ENCODE results near the gene CDK5RAP1.

Gene CDK5RAP1

DNA sequence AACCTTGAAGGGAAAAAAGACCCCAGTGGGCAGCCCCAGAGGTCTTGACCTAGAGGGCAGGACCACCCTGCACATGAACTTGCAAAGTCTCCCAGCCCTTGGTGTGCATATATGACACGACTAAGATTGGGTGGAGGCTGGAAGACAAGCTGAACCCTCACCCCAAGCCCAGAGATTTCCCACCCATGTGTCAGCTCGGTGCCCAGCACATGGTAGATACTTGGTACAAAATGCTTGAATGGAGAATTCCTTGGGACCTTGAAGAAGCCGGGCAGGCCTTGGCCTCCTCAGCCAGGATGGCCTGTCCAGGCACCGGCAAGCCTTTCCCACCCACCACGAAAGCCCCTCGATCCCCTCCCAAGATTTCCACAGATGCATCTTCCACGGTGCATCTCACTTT, 67.7 kb downstream of the CDK5RAP1 start:
- no peak for DNase-seq (ENCODE audit: low read depth)

DNA sequence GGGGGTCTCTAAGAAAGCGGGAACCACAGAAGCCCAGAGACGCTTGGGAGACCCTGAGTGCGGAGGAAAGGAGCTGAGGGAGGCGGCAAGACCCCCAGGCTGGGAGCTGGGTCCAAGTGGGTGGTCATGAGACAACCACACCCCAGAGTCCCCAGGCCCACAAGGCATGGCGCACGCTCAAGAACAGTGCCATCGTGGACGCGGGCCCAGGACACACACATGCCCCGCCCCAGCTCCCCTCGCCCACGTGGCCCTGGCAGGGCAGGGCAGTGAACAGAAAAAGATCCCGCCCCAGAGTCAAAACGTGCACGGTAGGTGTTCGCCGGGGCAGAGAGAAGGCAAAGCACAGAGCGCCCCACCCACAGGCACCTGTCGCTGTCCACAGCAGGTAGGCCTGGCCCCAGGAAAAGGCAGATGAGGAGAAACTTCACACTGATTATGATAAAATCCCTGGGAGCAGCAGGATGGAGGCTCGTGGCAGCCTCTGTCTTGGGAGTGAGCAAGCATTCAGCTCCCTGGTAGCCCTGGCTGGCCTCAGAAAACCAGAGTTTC, 68.3 kb downstream of the CDK5RAP1 start:
- no peak for DNase-seq (ENCODE audit: low read depth)

DNA sequence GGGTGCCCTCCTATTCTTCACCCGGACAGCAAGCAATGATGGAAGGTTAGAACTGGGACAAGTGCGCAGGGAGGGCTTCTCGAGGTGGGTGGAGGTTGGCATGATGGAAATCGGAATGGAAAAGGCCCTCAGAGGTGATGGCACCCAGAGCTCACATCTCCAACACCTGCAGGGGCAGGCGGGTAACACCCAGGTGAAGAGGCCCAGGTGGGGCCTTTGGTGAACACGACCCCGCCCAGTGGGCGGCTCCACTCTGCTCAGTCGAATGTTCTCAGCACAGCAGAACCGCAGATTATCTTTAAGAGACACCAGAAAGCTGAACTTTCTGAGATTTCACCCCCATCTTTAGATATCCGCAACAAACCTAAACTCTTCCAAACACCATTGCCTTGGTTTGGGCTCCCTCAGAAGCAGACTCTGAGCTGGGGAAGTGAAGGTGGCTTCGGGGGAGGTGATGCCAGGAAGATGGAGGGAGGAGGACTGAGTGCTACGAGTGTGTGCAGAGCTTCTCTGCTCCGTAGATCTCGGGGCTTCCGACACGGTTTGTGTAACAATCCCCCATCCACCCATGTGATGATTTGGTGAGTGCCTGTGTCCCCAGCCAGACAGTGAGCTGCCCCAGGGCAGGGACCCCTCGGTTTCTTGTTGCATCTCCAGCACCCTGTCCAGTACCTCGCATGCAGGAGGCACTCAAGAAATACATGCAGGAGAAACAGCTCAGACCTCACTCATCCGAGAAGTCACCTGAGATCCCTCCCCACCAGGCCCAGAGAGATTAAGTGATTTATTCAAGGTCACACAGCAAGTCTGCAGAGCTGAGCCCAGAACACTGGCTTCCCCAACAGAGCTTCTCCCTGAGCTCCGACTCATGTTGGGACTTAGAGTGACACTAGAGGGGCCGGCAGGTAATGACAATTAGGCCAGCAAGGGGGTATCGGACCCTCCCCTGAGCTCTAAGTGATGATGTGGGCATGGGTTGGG, 72.9 kb downstream of the CDK5RAP1 start:
- no peak for DNase-seq (ENCODE audit: low read depth)

DNA sequence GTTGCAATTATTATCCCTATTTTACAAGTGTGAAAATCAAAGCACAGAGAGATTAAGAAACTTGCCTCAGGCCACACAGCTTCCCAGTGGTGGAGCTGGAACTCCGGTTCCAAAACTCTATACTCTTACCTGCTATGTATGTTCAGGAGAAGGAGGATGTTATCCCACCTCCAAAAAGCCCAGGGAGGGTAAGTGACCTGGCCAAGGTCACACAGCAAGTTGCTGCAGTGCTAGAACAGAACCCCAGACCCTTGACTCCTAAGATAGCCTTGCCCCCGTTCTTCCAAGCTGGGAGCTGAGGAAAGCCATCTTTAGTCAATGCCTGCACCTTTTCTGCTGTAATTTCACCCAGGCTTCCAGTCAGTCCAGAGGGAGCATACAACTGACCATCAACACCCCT, 76.0 kb downstream of the CDK5RAP1 start:
- DNase-seq (ENCODE audit: low read depth): no peak

DNA sequence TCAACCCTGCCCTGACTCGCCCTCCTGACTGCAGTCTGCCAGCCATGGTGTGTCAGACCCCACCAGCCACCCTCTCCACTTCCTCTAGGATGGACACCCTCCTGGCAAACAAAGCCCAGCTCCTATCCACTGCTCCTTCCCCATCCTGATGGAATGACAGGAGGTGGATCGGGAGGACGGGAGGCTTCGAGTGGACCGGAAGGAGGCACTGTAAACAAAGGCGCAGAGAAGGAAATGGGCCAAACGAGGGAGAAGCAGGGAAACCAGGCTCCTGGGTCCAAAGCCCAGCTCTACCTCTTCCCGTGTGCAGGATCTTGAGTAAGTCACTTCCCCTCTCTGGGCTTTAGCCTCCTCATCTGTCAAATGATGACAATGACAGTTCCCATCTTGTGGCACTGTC, 78.1 kb downstream of the CDK5RAP1 start:
- DNase-seq (ENCODE audit: low read depth): no peak

DNA sequence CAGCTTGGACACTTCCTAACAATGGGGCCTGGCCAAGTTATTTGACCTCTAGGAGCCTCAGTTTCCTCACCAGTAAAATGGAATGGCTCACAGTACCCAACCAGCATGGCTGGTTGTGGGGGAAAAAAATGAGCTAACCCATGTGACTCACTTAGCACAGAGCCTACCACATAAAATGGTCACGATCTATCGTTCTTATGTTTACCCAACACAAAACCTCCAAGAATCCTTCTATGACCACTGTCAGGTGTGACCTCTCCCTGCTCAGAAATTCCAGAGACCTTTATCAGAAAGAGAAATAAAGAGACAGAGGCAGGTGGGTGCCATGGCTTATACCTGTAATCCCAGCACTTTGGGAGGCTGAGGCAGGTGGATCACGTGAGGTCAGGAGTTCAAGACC, 78.9 kb downstream of the CDK5RAP1 start:
- DNase-seq (ENCODE audit: low read depth): no peak

DNA sequence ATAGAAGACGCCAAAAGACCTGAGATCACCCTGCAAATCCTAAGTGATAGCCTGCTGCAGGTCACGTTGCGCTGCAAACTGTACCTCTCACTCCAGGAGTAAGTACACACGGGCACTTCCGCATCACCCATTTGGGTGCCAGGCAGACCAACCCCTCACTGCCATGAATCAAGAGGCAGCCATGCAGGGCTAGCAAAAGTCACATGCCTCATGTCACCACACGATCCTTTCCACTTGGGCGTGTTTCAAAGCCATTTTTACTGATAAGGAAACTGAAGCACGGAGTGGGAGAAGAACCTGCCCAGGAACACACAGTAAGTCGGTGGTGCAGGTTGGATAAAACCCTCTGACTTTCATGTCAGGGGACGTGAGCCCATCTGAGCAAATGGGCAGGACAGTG, 81.3 kb downstream of the CDK5RAP1 start:
- no peak for DNase-seq (ENCODE audit: low read depth)

DNA sequence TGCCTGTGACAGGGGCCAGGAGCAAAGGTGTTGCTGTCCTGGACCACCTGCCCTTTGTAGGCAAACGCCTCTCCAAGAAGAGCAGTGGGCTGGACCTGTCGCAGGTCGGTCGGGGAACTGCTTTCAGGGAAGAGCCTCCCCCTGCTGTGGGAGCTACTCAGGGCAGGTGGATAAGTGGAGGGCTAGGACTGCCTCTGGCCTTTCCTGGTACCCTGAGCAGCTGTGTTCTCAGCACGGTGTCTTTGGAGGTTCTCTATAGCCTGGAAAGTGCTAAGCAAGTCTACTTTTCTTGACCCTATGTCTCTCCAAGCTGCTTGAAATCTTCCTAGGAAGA, 83.3 kb downstream of the CDK5RAP1 start:
- no peak for DNase-seq (ENCODE audit: low read depth)

DNA sequence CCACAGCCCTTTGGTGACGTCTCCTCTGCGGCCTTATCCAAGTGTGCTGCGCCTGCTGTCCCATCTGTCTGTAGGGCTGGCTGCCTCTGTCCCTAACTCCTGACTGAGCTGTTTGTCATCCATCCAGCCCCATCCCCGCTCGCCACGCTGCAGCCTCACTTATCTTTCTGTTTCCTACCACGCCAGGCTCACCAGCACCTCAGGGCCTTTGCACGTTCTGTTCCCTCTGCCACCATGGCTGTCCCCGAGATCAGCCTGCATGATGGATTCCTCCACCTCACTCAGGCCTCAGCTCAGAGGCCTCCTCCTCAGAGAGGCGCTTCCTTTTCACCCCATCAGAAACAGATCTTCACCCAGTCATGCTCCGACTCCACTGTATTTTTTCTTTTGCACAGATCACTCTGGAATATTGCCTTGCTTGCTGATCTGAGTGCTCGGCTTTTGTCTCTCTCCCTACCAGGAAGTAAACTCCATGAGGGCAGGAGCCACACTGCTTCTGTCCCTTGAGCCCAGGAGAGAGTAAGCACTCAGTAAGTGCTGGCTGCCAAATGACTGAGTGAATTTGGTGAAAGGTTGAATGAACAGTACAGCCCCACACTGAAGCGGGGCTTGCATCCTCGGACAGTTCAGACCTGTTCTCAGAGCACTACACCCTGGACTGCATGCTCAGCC, 83.8 kb downstream of the CDK5RAP1 start:
- no peak for DNase-seq (ENCODE audit: low read depth)

DNA sequence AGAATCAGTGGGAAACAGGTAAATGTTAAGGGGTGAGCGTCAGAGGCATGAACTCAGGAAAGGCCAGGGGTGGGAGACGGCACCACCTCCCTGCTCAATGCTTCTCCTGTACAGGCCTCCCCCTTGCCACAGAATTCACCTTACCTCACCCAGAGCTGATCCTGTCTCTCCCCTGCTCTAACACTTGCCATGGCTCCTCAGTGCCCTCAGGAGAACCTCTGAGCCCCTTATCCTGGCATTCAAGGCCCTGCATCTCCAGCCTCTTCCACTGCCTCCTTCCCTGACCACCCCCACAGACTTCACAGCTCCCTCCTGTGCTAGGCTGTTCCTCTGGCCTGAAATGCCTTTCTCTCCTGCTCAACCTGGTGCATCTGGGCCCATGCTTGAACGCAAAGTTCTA, 84.4 kb downstream of the CDK5RAP1 start:
- no peak for DNase-seq (ENCODE audit: low read depth)

DNA sequence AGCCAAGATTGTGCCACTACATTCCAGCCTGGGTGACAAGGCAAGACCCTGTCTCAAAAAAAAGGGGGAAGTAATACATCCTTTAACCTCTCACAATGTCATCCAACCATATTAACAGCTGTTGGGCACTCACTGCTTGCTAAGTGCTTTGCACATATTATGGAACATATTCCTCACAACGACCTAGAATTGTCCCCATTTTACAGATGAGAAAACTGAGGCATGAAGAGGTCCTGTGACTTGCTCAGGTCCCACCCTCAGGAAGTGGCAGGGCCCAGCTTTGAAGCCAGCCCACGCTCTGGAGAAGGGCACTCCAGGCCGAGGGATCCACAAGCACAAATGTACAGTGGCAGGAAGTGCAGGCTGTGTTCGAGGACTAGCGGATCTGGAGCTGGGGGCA, 85.0 kb downstream of the CDK5RAP1 start:
- DNase-seq (ENCODE audit: low read depth): no peak

DNA sequence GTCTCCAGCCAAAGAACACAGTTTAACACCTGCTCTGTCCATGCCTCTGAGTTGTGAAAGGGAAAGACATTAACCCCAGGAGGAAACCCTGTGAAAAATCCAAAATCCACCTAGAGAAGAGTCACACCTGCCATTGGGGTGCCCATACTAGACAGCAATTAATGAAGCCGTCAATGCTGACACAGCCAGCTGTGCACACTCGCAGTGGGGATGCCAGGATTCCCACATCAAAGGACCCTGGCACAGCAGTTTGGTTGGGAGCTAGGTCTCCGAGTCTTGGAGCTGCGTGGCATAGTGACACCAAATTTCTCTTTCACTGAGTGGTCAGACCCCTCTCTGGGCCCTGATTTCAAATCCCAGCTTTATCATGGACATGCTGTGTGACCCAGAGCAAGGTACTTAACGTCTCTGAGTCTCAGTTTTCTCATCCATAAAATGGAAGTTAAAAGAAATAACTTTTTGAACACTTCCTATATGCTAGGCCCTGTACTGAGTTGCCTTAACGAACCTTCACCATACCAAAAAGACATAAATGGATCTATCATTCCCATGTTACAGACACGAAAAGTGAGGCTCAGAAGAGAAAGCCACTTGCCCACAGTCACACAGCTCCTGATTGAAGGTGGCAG, 87.5 kb downstream of the CDK5RAP1 start:
- DNase-seq (ENCODE audit: low read depth): no peak

DNA sequence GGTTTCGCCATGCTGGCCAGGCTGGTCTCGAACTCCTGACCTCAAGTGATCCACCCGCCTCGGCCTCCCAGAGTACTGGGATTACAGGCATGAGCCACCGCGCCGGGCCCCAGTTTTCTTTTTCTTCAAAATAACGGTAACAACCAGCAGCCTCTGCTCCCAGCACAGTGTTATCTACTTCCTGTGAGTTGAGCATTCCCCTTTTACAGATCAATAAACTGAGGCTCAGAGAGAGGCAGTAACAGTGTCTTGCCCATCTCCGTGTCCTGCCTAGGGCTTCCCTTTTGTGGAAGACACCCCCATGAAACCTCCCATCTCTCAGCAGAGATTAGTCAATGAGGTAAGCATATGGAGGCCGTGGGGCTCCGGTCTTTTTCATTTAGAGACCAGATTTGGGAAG, 88.7 kb downstream of the CDK5RAP1 start:
- DNase-seq (ENCODE audit: low read depth): no peak

DNA sequence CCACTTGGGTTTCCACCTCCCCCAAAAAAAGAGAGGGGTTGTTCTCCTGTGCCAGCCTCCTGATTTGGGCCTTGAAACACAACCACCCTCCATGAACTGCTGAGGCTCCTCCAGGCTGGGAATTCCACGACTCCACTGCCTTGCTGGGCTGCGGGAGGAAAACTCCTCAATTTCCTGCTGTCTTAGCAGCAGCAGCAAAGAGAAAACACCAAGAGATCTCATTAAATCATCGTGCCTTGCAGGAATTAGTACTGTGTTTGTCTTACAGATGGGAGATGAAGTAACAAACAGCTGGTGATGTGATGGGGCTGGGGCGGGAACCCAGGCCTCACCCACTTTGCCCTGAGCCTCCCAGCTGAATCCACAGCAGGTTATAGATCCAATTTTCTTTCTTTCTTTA, 89.3 kb downstream of the CDK5RAP1 start:
- DNase-seq (ENCODE audit: low read depth): no peak

DNA sequence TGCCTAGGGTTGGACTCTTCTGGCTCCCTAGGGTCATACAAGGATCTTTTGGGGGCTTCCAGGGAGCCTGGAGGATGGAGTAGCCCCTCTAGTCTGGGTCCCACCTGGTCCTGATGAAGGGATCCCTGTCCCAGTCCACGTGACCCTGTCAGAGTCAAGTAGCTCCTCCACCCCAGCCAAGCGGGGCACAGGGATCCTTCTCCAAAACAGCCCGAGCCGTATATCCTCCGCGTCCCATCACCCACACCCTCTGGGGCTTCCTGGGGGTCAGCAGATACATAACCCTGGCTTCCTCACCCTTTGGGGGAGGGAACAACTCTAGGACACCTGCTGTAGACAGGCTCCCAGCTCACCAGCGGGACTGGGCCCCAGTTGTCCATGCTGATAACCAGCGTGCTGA, 90.3 kb downstream of the CDK5RAP1 start:
- DNase-seq (ENCODE audit: low read depth): no peak

DNA sequence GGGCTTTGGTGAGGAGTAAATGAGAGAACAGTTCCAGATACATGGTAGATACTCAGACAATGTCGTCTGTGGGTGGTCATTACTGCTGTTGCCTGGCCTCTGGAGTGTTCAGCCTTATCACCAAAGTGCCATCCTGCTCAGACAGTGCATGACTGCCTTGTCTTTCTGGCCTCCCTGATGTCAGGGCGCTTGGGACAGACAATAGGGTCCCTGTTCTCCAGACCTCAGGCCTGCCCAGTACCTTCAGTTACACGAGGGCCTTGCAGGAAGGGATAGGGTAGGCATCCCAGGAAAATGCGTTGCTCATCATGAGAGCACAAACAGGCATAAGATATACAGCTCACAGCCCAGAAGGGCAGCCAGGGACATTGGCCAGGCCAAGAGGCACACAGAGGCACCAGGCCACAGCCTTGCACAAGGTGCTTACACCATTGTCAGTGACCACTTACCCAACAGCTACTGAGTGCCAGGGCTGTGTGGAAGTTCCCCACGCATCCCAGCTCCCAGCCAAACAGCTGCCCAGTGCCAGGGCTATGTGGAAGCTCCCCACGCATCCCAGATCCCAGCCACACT, 90.9 kb downstream of the CDK5RAP1 start:
- no peak for DNase-seq (ENCODE audit: low read depth)

DNA sequence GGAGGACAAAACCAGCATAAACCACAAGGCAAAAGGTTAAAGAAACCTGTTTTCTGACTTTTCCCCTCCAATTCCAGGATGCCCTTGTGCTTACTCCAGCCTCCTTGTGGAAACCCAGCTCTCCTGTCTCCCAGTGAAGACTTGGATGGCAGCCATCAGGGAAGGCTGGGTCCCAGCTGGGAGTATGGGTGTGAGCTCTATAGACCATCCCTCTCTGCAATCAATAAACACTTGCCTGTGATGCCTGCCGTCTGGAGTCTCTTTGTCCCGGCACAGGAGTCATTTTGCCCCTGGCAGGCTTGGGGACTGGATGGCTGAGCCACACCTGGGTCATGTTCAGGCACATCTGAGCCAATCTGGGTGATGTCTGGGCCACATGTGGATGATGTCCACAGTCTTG, 91.7 kb downstream of the CDK5RAP1 start:
- no peak for DNase-seq (ENCODE audit: low read depth)
